HG02763 (cell line): ENCODE data around the gene AP2A2.

ENCODE experiments used
- ATAC-seq: cut with Tn5 transposase; IDR thresholded peaks from one replicate; pipeline ENCODE4 v1.9.1; 2021; ENCODE audit warnings: mild to moderate bottlenecking, moderate library complexity; ENCODE audit not compliant: unreplicated experiment

Gene AP2A2

DNA sequence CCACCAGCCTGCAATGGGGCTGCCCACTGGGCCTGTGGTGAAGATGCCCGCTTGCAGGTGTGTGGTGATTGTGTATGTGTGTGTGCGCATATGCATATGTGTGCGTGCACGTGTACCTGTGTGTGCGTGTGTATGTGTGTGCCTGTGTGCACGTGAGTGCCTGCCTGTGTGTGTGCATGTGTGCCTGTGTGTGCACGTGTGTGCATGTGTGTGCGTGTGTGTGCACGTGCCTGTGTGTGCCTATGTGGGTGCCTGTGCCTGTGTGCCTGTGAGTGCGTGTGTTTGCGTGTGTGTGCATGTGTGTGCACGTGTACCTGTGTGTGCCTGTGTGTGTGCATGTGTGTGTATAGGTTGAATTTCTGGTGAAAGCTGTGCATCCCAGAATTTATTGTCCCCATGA, 113.3 kb downstream of the AP2A2 start:
- no peak for ATAC-seq

DNA sequence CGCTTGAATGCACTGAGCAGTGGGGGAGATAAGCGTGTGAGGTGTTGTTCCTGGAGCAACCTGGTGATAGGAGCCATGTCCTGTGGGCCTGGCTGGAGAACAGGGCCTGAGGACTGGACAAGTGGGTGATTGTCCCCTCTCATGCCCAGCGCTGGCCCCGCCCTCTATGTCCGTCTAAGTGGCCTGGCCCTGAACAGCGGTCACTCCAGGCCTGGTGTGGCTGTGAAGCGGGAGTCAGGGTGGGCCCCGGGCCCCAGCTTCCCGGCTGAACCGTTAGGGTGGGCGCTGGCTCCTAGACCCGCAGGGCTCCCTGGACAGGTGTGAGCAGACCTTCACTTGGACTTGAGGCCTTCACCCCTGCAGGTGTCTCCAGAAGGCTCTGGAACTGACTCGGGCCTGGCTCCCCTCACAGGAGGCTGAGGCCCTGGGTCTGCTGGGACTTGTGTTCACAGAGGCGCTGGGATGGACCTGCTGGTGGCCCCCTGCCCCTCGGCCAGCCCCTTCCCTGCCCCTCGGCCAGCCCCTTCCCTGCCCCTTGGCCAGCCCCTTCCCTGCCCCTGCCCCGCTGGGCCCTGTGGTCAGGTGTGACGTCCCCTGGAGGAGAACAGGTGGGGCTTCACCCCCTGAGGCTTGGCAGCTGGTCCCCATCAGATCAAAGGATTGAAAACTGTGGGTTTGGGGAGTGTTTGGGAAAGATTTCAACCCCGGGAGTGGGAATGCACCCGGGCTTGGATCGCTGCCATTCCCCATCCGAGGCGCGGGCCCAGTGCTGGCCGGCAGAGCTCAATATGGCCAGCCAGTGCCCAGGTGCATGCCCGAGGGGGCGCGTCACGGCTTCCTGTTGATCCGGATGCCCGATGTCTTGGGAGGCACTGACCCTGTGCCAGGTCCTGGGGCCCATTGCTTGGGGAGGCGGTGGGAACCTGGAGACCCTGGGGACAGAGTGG, 114.1 kb downstream of the AP2A2 start:
- no peak for ATAC-seq

DNA sequence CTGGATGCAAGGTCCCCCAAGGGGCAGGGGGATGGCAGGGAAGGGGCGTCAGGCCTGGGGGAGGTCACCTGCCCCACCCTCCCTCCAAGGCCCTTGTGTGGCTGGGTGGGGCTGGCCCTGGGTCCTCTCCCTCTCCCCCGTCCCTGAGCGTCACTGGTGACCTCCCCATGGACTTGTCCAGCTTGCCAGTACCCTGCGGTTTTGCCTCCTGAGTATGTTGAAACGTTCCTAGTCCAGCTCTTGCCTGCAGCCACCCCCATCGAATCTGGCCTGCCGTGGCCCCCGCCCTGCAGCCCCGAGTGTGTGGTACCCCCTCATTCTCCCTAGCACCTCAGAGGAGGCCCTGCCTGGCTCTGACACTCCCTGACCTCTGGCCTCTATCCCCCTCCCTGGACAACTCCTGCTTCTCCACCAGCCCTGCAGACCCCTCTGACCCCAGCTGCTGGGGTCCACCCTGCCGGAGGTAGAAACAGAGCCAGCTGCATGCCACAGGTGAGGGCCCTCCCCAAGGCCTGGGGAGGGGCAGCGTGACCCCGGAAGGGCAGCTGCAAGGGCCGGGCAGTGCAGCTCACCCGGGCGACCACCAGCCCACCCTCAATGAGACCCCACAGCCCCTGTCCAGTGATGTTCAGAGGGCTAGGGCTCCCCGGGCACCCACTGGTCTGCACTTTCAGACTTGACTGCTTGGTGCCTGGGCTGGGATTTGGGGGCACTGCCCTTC, 114.9 kb downstream of the AP2A2 start:
- ATAC-seq = no peak

DNA sequence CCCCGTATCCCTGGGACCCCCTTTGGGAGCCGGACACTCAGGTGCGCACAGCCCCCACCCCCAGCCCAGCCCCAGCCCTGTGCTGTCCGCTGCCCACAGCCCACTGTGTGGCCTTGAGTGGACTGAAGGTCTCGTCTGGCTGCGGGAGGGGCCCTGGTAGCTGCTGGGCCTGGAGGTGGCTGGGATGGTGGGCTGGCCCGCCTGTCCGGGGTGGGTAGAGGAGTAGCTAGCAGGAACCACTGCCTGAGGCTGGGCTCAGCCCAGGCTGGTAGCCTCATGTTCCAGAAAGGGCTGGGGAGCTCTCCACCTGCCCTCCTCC, 115.4 kb downstream of the AP2A2 start:
- no peak for ATAC-seq

DNA sequence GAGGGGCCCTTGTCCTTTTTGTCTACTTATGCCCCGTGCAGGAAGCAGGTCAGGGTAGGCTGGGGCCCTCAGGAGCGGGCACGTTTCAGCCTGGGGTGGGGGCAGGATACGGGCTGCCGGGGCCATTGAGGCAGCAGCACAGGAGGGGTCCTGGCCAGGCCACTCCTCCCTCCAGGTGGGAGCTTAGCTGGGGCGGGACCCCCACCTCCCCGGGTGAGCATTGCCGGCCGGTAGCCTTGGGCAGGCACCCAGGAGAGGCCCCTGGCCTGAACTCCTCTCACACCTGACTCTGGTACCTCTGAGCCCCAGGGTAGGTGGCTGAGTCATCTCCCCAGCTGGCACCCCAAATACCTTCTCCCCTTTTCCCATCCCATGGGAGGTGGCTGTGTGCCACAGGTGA, 115.8 kb downstream of the AP2A2 start:
- ATAC-seq = no peak

DNA sequence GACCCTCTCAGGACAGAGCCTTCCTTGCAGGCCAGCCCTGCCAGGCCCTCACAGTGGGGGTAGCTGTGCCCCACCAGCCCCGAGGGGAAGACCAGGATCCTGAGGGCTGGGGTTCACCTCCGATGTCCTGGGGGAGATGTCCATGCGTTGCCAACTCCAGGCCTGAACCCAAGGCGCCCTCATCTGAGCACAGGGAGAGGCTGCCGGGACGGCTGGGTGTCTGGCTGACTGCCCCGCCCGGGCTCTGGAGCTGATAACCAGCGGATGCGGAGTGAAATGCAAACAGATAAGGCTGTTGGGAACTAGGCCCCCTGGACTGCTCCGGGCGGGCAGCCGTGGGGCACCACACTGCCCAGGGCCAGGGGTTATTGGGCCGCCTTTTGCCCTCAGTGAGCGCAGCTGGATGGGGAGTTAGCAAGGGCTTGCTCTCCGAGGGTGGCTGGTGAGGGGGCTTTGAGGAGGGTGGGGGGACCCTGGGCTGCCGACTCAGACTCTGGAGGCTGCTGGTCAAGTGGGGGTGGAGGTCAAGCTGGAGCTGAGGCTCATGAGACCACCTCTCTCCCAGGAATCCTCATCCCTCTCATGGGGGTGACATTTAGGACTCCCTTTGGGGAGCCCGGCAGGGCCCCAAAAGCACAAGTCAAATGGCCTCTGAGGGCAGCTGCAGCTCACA, 116.4 kb downstream of the AP2A2 start:
- no peak for ATAC-seq

DNA sequence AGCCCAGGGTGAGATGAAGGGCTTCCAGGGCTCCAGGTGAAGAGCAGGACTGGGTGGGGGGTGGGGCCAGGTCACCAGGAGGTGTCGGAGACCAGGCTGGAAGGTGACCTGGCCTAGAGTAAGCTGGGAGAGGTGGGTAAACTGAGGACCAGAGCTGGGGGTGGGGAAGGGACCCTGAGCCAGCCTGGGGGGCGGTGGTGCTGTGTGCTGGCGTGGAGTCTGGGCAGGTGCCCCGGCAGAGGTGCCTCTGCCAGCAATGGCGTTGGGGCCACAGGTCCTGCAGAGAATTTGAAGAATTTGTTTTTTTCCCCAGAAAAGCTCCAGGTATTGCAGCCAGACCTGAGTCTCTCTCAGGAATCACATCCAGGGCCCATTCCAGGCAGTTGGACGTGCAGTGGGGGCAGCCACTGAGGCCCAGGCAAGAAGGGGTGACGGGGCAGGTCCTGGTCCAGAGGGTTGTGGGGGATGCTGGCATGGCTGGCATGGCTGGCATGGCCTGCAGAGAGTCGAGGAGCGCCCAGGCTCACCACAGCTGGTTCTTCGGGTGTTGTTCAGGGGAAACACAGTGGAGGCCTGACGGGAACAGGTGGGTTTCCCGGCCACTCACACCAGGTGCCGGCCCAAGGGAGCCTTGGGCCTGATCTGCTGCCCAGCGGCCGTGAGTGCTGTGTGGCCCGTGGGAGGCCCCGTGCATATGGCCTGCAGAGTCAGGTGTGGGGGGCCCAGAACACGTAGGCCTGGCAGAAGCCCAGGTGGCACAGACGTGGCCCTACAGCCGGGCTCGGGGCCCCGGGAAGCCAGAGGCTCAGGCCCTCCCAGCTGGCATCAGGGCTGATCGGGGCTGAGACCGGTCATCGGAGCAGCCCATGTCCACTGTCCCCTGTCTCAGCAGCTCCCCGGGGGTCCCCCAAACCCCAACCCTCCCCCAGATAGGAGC, 117.2 kb downstream of the AP2A2 start:
- ATAC-seq = no peak

DNA sequence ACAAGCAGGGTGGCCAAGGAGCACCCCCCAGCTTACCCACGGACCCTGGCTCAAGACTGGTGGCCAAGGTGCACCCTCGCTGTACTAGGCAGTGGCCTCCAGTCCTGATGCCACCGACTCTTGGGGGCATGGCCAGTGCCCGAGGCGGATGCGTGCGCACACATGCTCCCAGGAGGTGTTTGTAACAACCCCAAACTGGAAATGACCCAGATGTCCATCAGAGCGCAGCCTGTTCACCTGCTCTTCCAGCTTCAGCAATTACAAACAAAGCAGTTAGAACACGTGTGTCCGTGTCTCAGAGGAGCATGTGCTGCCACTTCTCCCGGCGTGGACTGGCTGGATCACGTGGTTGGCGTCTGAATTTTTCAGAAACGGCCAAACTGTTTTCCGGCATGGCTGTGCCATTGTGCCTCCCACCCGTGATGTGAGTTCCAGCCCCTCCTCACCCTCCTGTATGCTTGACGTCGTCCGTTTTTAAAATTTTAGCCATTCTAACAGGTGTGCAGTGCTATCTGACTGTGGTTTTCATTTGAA, 118.0 kb downstream of the AP2A2 start:
- no peak for ATAC-seq

DNA sequence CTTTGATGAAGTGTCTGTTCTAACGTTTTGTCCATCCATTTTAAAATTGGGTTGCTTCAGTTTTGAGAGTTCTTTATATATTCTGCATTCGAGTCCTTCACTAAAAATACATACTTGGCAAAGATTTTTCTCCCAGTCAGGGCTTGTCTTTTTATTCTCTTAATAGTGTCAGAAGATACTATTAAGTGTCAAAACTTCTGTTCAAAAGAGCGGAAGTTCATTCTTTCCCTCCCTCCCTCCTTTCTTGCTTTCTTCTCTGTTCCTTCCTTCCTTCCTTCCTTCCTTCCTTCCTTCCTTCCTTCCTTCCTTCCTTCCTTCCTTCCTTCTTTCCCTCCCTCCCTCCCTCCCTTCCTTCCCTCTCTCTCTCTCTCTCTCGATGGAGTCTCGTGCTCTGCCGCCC, 118.5 kb downstream of the AP2A2 start:
- ATAC-seq = no peak

DNA sequence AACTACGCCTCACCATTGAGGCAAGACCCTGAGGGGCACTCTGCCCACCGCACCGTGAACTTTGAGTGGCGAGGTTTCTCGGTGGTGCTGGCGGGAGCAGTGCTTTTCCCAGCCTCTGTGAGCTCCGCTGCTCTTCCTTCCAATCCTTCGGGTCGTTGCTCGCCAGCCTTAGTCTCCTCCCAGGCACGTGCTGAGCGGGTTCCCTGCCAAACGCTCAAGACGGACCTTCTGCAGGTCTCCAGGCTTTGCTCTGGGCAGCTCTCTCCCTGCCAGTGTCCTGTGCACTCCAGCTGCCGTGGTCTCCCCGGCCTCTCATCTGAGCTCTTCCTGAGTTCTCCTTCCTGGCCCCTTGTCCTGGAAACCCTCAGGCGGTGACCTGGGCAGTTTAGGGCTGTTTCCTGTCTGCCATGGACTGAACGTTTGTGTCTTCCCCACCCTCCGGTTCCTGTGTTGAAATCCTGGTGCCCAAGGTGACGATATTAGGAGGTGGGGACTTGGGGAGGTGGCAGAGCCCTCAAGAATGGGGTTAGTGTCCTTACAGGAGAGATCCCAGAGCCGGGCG, 122.0 kb downstream of the AP2A2 start:
- ATAC-seq = no peak

DNA sequence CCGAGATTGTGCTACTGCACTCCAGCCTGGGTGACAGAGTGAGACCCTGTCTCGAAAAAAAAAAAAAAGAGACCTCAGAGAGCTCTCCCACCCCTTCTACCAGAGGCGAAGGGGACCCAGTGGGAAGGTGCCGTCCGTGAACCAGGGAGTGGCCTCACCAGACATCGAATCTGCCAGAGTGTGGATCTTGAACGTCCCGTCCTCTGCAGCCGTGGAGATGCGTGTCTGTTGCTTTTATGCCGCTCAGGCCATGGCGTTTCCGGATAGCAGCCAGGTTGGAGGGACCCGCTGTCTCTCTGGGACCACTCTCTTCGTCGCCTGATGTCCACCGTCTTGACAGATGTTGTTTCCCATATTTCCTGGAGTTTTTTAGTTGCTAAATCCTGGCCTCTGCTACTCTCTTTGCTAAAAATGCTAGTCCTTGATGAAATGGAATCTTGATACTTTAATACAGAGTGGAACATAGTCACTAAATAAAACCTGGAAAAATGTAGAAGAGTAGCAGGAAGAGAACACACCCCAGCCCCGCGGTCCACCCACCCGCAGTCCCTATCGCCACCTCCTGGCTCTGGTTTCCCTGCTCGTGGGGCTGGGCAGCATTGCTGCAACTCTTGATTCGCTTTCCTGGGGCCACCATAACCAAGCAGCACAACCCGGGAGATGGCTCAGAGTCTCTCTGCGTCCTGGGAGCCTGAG, 122.9 kb downstream of the AP2A2 start:
- ATAC-seq = no peak

DNA sequence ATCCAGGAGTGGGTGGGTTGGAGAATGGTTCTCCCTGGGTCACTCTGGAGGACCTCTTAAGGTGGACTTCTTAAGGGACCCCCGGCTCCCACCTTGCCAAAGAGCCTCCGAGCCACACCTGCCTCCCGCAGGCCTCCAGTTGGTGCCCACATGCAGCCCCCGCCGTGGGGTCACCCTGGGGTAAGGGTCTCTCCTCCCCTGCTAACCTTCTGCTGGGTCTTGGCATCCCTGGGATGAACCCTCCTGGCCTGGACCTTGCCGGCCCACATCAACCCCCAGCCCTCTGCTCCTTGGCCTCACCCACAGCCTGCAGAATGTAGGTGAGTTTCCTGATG, 123.4 kb downstream of the AP2A2 start:
- ATAC-seq = no peak

DNA sequence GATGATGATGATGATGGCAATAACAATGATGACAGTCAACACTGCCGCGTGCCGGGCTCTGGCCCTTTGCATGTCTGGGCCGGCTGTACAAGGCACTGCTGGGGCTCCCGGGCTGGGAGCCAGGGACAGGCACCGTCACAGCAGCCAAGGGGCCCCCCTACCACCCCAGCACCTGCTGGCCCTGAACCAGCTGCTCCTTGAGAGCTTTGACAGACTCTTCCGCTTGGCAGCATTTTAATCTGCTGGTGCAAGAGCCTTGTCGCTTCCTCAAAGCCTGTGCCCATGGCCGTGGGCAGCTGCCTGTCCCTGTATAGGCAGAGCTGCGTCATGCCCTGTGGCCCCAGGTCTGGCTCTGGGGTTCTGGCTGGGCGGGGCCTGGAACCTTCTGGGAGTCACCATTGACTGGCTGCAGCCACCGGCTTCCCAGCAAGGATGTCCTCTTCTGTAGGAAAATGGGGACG, 123.8 kb downstream of the AP2A2 start:
- no peak for ATAC-seq

DNA sequence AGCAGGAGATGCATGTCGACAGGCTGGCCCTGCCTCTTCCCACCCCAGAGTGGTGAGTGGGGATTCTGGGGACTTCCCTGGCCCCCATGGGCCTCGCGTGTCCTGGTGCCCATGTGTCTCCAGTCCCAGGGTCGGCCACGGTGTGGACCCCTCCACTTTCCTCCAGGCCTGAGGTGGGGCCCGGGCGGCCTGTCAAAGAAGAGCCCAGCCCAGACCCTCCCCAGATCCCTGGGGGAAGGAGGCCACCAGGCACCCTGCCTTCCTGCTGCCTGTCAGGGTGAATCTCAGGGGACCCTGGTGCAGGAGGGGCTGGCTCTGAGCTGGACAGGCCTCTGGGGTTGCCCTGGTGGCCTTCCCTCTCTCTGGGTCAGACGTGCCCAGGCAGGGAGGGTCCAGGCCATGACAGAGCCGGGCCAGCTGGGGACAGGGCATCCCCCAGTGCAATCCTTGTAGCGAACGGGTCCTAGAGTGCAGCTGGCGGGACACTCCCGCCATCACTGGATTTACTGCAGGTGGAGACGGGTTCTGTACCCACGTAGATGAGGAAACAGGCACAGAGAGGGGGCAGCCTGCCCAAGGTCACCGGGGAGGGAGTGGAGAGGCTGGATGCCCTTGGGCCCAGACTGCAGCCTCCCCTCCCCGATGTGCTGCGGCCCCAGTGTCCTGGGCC, 124.4 kb downstream of the AP2A2 start:
- ATAC-seq = no peak

DNA sequence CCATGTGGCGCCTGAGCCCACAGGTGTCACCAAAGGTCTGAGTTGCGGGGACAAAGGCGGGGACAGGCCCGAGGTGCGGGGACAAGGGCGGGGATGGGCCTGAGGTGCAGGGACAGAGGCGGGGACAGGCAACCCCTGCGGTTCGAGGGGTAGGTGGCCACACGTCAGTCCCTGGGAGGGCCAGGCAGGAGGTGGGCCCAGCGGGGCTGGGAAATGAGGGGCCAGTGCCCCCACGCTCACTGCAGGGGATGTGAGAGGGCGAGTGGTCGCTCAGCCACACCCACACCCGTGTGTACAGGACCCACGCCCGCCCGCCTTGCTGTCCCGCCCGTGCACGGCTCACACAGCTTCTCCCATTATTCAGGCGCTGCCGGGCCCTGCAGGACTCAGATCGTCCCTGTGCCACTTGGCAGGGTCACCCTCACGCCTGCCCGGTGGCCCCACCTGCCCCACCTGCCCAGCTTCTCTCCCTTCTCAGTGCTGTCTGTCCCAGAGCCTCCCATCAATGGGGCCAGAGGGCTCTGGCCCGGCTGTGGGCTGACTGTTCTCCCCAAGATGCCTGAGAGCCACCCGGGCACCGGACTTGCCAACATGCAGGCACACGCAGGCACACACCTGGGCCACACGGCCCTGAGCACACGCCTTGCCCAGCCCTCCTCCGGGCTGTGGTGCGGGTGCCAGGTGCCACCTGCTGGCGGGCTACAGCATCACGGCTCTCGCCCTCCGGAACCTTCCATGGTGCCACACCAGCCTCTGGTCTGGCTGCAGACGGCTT, 125.1 kb downstream of the AP2A2 start:
- ATAC-seq = no peak

DNA sequence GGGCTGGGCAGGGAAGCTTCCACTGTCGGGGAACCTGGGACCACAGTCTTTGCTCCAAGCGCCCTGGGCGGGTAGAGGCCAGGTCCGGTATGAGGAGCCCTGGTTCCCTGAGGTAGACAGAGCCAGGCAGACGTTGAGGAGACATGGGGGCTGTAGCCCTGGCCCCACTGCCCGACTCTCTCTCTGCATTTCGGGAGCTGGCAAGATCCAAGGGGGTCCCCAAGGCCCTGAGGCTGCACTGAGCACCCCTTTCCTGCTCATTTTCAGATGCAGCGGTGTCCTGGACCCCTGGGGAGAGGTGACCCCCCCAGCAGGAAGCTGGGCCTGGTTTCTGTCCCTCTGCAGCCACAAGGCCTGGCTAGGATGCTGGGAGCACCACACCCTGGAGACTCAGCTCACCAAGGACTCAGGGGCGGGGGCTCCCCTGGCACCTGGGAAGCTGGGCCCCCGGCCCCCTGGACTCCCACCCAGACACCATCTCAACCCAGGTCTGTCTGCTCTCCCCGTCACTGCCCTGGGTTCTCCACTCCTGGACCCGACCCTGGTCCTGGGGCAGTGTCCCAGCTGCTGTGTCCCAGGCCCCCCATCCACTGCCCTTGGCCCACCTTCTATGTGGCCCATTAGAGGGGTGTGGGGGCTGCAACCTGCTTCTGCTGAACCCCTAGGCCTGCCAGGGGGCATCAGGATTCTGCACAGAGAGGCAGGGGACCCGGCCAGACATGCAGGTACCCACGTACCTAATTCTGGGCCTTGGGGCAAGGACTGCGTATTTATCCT, 125.9 kb downstream of the AP2A2 start:
- ATAC-seq = no peak
